ENCODE measurements around the gene SNAI3.

- no peak for TF ChIP-seq CTCF (conservative IDR thresholded peaks at IDR 0.05; ENCODE audit: low read depth in 2 of 2)
- TF ChIP-seq ZNF114 (CRISPR knock-in tag; IDR thresholded peaks at IDR 0.05), result no peak
- no peak for TF ChIP-seq POLR2AphosphoS5 (IDR thresholded peaks at IDR 0.05; ENCODE audit: low read depth)
These were observed 34.9 kb upstream of the SNAI3 start for GRCh38 chr16:88721236-88721635.

All from GM23338 (cell line).